GM19035 (cell line): ENCODE results near the gene BCL7B.
A peak's percentile ranks its signal among the peaks of the same experiment; 100 is the strongest.
"Not testable (repeated sequence)": the region's sequence is repeated elsewhere in the genome, so short reads cannot be mapped to it uniquely, and the experiment has no call there.

Source experiments
- ATAC-seq: cut with Tn5 transposase; IDR thresholded peaks from one replicate; pipeline ENCODE4 v1.9.1; 2021; ENCODE audit not compliant: unreplicated experiment

BCL7B gene

DNA sequence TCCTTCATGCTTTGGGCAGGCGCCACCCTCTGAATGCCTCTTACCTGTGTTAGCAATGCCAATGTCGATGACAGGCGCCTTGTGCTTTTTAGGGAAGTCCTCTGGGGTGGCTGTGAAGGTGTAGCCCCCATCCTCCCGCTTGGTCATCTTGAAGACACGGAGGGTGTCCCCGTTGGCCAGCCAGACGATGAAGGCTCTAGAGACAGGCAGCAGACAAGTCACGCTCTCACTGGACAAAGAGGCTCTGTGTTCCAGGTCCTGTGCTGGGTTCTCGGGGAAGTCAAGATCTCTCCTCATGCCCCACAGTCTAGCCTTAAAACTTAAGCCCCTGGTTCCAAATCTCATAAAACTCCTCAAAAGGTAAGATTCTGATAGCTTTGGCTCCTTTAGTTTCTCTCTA is 15.8 kb upstream of the BCL7B start:
- no peak for ATAC-seq

GRCh38 chr7:73572767-73573186 is 15.3 kb upstream of the BCL7B start:
- no peak for ATAC-seq

DNA sequence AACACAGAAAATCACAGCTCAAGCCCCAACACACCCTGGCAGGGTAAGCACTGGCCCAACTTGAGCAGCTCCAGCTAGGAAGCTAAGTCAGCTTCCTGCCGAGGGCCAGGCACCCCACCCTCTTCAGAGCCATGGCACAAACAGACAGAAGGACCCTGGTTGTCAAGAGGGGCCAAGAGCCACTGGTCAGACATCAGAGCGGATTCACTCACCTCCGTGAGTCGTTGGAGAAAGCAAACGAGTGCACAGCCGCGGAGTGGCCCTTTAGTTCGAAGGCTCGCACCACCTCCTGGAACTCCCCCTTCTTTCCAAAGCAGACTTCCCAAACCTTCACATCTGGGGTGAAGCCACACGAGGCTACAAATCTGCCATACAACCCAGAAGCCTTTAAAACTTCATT is 13.5 kb upstream of the BCL7B start:
- ATAC-seq = no peak

DNA sequence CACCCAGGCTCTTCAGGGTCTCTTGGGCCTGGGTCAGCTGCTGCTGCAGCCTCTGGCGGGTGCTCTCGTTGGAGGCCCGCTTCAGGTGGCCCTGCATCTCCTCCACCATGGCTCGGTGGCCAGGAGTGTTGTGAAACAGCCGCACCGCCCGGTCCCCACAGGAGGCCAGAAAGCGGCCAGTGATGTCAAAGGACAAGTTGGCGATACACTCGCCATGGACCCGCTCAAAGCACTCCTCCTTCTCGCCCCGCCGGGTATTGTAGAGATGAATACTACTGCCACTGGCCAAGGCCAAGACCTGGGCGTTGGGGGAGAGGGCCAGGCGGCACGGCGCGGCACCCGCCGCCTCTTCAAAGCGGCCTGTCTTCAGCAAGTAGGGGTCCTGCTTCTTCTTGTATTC is 13.0 kb upstream of the BCL7B start:
- ATAC-seq = no peak

DNA sequence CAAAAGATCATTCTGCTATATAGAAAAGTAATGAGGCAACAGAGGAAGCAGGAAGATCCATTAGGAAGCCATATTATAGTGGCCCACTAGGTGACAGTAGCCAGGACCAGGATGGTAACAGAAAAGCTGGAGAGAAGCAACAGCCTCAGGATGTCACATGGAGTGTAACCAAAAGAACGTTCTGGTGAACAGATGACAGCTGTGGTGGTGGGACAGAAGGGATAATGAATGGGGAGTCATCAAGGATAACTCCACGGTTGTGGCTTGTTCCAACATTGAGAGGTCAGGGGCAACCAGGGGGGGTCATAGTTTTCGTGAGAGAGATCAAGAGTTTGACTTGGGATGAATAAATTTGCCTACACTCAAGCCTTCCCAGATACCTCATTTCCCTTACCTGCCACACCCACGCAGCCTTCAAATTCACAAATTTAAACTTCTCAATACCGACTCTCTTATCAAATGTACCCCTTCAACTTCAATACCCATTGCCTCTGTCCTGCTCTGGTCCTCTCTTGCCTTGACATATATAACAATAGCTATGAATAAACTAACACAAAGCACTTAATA is 11.6 kb upstream of the BCL7B start:
- ATAC-seq = no peak

GRCh38 chr7:73567846-73568685 is 10.6 kb upstream of the BCL7B start:
- no peak for ATAC-seq

DNA sequence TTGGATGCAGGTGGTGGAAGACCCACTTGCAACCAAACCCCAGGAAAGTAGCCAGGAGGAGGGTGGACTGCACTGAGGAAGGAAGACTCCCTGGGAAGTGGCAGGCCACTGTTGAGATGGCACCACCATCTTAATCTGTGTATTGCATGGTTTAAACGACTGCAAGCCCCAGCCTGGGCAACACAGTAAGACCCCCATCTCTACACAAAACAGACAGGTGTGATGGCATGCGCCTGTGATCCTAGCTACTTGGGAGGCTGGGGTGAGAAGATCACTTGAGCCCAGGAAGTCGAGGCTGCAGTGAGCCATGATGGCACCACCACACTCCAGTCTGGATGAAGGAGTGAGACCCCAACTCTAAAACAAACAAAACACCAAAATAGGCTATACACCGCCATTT is 9.7 kb upstream of the BCL7B start:
- no peak for ATAC-seq

DNA sequence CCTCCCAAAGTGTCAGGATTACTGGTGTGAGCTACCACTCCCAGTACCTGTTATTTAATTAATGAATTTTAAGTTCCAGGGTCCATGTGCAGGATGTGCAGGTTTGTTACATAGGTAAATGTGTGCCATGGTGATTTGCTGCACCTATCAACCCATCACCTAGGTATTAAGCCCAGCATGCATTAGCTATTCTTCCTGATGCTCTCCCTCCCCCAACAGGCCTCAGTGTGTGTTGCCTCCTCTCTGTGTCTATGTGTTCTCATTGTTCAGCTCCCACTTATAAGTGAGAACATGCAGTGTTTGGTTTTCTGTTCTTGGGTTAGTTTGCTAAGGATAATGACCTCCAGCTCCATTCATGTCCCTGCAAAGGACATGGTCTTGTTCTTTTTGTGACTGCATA is 8.9 kb upstream of the BCL7B start:
- not testable (repeated sequence) for ATAC-seq

- no peak for ATAC-seq
These were observed 8.3 kb upstream of the BCL7B start for GRCh38 chr7:73565675-73566340.

GRCh38 chr7:73560109-73560835 is 2.8 kb upstream of the BCL7B start:
- no peak for ATAC-seq

DNA sequence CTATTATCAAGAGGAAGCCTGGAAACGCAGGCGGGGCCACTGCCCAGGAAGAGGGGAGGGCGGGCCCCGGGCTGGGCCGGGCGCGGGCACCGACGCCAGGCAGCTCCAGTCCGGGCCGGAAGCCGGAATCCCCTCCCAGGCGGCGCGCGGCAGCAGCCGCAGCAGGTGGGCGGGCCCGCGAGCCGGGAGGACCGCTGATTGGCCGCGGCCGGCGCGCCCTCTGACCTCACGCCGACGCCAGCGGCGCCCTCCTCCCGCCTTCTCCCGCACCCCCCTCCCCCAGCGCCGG is 438 bp downstream of the BCL7B start:
- peak; percentile 86 for ATAC-seq

DNA sequence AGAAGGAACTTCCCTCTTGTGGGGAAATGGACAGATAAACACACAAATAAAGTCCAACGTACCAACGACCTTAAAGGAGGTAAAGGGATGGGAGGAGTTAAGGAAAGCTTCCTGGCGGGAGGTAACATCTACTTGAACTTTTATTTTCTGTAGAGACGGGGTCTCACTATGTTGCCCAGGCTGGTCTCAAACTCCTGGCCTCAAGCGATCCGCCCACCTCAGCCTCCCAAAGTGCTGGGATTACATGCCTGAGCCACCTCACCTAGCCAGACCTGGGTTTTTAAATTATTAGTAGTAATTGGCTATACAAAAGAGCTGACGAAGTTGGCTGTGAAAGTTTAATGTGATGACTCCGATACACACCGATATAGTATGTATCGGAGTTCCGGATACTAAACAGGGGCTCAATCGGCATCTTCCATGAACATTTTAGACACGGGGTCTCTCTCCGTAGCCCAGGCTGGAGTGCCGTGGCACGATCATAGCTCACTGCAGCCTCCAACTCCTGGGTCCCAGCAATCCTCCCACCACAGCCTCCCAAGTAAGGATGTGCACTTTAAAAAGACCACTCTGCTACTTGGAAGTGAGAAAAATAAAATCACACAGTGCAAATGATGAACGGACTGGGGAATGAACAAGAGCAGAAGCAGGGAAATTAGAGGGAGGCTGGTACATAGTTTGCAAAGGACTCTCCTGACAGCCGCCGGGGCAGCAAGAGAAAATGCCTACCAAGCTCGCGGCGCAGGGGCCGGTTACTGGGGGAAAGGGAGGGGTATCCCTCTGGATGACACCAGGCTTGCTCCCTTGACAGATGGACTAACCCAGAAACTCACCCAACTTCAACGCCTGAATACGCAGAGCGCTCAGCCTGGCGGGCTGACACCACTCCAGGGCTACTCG is 1.0 kb downstream of the BCL7B start:
- no peak for ATAC-seq

DNA sequence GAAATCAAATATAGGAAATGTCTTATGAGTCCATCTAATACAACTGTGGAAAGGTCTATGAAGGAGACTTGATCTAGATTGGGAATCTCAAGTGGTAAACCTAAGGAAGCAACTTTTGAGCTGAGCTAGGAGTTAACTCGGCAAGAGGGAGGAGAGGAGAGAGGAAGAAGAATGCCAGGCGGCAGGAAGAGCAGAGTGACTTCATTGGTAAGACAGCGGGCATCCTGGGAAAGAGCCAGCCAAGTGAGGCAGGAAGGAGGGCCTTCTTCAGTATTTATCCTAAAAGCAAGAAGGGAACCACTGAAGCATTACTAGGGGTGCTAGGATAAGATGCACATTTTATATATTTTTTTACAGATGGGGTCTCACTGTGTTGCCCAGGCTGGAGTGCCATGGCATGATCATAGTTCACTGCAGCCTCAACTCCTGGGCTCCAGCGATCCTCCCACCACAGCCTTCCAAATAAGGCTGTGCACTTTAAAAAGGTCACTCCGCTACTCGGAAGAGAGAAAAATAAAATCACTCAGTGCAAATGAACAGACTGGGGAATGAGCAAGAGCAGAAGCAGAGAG is 2.0 kb downstream of the BCL7B start:
- ATAC-seq = no peak

GRCh38 chr7:73550093-73550492 is 7.4 kb downstream of the BCL7B start:
- ATAC-seq = not testable (repeated sequence)

GRCh38 chr7:73549176-73549575 is 8.3 kb downstream of the BCL7B start:
- ATAC-seq = no peak

GRCh38 chr7:73547841-73548240 is 9.6 kb downstream of the BCL7B start:
- ATAC-seq = no peak

GRCh38 chr7:73544678-73545077 is 12.8 kb downstream of the BCL7B start:
- no peak for ATAC-seq

GRCh38 chr7:73541722-73542121 is 15.8 kb downstream of the BCL7B start:
- ATAC-seq = no peak

GRCh38 chr7:73539709-73540108 is 17.8 kb downstream of the BCL7B start:
- ATAC-seq = no peak

- not testable (repeated sequence) for ATAC-seq
These were observed 19.0 kb downstream of the BCL7B start for GRCh38 chr7:73538510-73538909.
